Measurements from ENCODE around the gene FHAD1.
A peak's percentile ranks its signal among the peaks of the same experiment; 100 is the strongest.

FHAD1 gene

GRCh38 chr1:15220024-15220392 lies 27.0 kb upstream of the FHAD1 start:
- Histone ChIP-seq H2BK12ac (ENCODE audit: low read length in 2 of 2) (no peak overlapping the region), H2BK120ac (ENCODE audit: low read depth, low read length) (no peak overlapping the region), H4K91ac (ENCODE audit: low read length) (no peak overlapping the region), H3K23ac (ENCODE audit: low read length in 2 of 2) (no peak overlapping the region), H3K4ac (ENCODE audit: low read depth in 1 of 2, low read length in 2 of 2) (no peak overlapping the region), H3K9ac (ENCODE audit: low read length) (no peak overlapping the region), H2AFZ (ENCODE audit: low read depth, low read length) (no peak overlapping the region), H3K27me3 (ENCODE audit: control insufficient read depth in 1 of 2, insufficient read depth in 1 of 2, low read length in 2 of 2) (peaks cover 0 to 14% of the 10 kb centered on the region in 2 experiments), H2AK5ac (ENCODE audit: low read length, severe bottlenecking) (no peak overlapping the region), H3K18ac (ENCODE audit: low read depth in 1 of 2, low read length in 2 of 2) (no peak overlapping the region), H3K4me1 (ENCODE audit: control insufficient read depth, insufficient read depth, low read depth, low read length) (peaks cover 11% of the 10 kb centered on the region), H3K79me1 (replicated peaks; ENCODE audit: low read length, poor library complexity, severe bottlenecking) (peaks cover 17% of the 10 kb centered on the region), H3K4me3 (ENCODE audit: insufficient read depth in 1 of 2, low read depth in 1 of 2, low read length in 2 of 2) (no peak overlapping the region), H4K8ac (ENCODE audit: low read length) (no peak overlapping the region), H3K14ac (ENCODE audit: low read length in 2 of 2) (no peak overlapping the region), H2BK5ac (ENCODE audit: low read depth, low read length, poor library complexity, severe bottlenecking) (no peak overlapping the region), H2BK15ac (ENCODE audit: low read depth, poor library complexity, severe bottlenecking) (no peak overlapping the region), H3K36me3 (ENCODE audit: control insufficient read depth in 1 of 2, insufficient read depth in 2 of 2, low read depth in 1 of 2, low read length in 2 of 2) (peaks cover 0 to 21% of the 10 kb centered on the region in 2 experiments), H3K9me3 (ENCODE audit: control insufficient read depth, low read length) (no peaks in the 10 kb centered on the region), H3K4me2 (ENCODE audit: low read length, poor library complexity, severe bottlenecking) (no peak overlapping the region), H3K27ac (ENCODE audit: low read length, poor library complexity, severe bottlenecking) (no peak overlapping the region)
- 90% methylated on average over 11 of the region's 12 CpGs for WGBS
- DNase-seq, result no peak

GRCh38 chr1:15220825-15221431 lies 26.1 kb upstream of the FHAD1 start:
- H3K79me1 ChIP-seq (replicated peaks; ENCODE audit: low read length, poor library complexity, severe bottlenecking), result peaks cover 15% of the 10 kb centered on the region
- H3K14ac ChIP-seq (ENCODE audit: low read length in 2 of 2), result no peak overlapping the region
- H2BK5ac ChIP-seq (ENCODE audit: low read depth, low read length, poor library complexity, severe bottlenecking), result no peak overlapping the region
- H3K4me3 ChIP-seq (ENCODE audit: insufficient read depth in 1 of 2, low read depth in 1 of 2, low read length in 2 of 2), result no peak overlapping the region
- no peaks in the 10 kb centered on the region for H3K9me3 ChIP-seq (ENCODE audit: control insufficient read depth, low read length)
- no peak overlapping the region for H2BK120ac ChIP-seq (ENCODE audit: low read depth, low read length)
- no peak overlapping the region for H3K4ac ChIP-seq (ENCODE audit: low read depth in 1 of 2, low read length in 2 of 2)
- no peak overlapping the region for H4K91ac ChIP-seq (ENCODE audit: low read length)
- no peak overlapping the region for H2BK12ac ChIP-seq (ENCODE audit: low read length in 2 of 2)
- whole genome bisulfite sequencing, result 87% methylated on average over 7 of the region's 7 CpGs
- H3K9ac ChIP-seq (ENCODE audit: low read length), result no peak overlapping the region
- H2BK15ac ChIP-seq (ENCODE audit: low read depth, poor library complexity, severe bottlenecking), result no peak overlapping the region
- no peak for DNase-seq
- no peak overlapping the region for H3K23ac ChIP-seq (ENCODE audit: low read length in 2 of 2)
- no peak overlapping the region for H4K8ac ChIP-seq (ENCODE audit: low read length)
- no peak overlapping the region for H2AFZ ChIP-seq (ENCODE audit: low read depth, low read length)
- no peak overlapping the region for H3K27ac ChIP-seq (ENCODE audit: low read length, poor library complexity, severe bottlenecking)
- H3K4me2 ChIP-seq (ENCODE audit: low read length, poor library complexity, severe bottlenecking), result no peak overlapping the region
- H3K27me3 ChIP-seq (ENCODE audit: control insufficient read depth in 1 of 2, insufficient read depth in 1 of 2, low read length in 2 of 2), result peaks cover 0 to 17% of the 10 kb centered on the region in 2 experiments
- H3K18ac ChIP-seq (ENCODE audit: low read depth in 1 of 2, low read length in 2 of 2), result no peak overlapping the region
- peaks cover 7% of the 10 kb centered on the region for H3K4me1 ChIP-seq (ENCODE audit: control insufficient read depth, insufficient read depth, low read depth, low read length)
- H3K36me3 ChIP-seq (ENCODE audit: control insufficient read depth in 1 of 2, insufficient read depth in 2 of 2, low read depth in 1 of 2, low read length in 2 of 2), result peaks cover 0 to 18% of the 10 kb centered on the region in 2 experiments
- H2AK5ac ChIP-seq (ENCODE audit: low read length, severe bottlenecking), result no peak overlapping the region

- Histone ChIP-seq H3K4me2 (ENCODE audit: low read length, poor library complexity, severe bottlenecking) (no peak overlapping the region), H3K14ac (ENCODE audit: low read length in 2 of 2) (no peak overlapping the region)
These were observed 24.2 kb upstream of the FHAD1 start for GRCh38 chr1:15222653-15223303.

GRCh38 chr1:15224259-15224869 lies 22.7 kb upstream of the FHAD1 start:
- WGBS, result 77% methylated on average over 8 of the region's 8 CpGs
- Histone ChIP-seq H3K9me3 (ENCODE audit: control insufficient read depth, low read length) (no peaks in the 10 kb centered on the region), H2AK5ac (ENCODE audit: low read length, severe bottlenecking) (peak overlapping the region; percentile 13)

More at GRCh38 chr1:15222653-15223303, 24.2 kb upstream of the FHAD1 start:
- Histone ChIP-seq H4K8ac (ENCODE audit: low read length) (no peak overlapping the region), H3K4me1 (ENCODE audit: control insufficient read depth, insufficient read depth, low read depth, low read length) (peaks cover 19% of the 10 kb centered on the region), H3K36me3 (ENCODE audit: control insufficient read depth in 1 of 2, insufficient read depth in 2 of 2, low read depth in 1 of 2, low read length in 2 of 2) (peaks cover 0 to 18% of the 10 kb centered on the region in 2 experiments), H3K27me3 (ENCODE audit: control insufficient read depth in 1 of 2, insufficient read depth in 1 of 2, low read length in 2 of 2) (peaks cover 0 to 27% of the 10 kb centered on the region in 2 experiments), H3K9me3 (ENCODE audit: control insufficient read depth, low read length) (no peaks in the 10 kb centered on the region), H2BK5ac (ENCODE audit: low read depth, low read length, poor library complexity, severe bottlenecking) (no peak overlapping the region), H4K91ac (ENCODE audit: low read length) (no peak overlapping the region), H3K23ac (ENCODE audit: low read length in 2 of 2) (no peak overlapping the region), H3K9ac (ENCODE audit: low read length) (no peak overlapping the region), H2BK12ac (ENCODE audit: low read length in 2 of 2) (no peak overlapping the region), H3K4ac (ENCODE audit: low read depth in 1 of 2, low read length in 2 of 2) (no peak overlapping the region), H2AFZ (ENCODE audit: low read depth, low read length) (no peak overlapping the region), H2BK120ac (ENCODE audit: low read depth, low read length) (no peak overlapping the region), H2AK5ac (ENCODE audit: low read length, severe bottlenecking) (no peak overlapping the region), H2BK15ac (ENCODE audit: low read depth, poor library complexity, severe bottlenecking) (no peak overlapping the region), H3K79me1 (replicated peaks; ENCODE audit: low read length, poor library complexity, severe bottlenecking) (peaks cover 12% of the 10 kb centered on the region), H3K18ac (ENCODE audit: low read depth in 1 of 2, low read length in 2 of 2) (no peak overlapping the region), H3K27ac (ENCODE audit: low read length, poor library complexity, severe bottlenecking) (no peak overlapping the region), H3K4me3 (ENCODE audit: insufficient read depth in 1 of 2, low read depth in 1 of 2, low read length in 2 of 2) (no peak overlapping the region)
- 98% methylated on average over 4 of the region's 4 CpGs for WGBS
- DNase-seq, result no peak

More at GRCh38 chr1:15224259-15224869, 22.7 kb upstream of the FHAD1 start:
- Histone ChIP-seq H2AFZ (ENCODE audit: low read depth, low read length) (no peak overlapping the region), H4K91ac (ENCODE audit: low read length) (no peak overlapping the region), H3K9ac (ENCODE audit: low read length) (no peak overlapping the region), H3K18ac (ENCODE audit: low read depth in 1 of 2, low read length in 2 of 2) (peak overlapping the region in 1 of 2 experiments; percentile 42), H3K27ac (ENCODE audit: low read length, poor library complexity, severe bottlenecking) (no peak overlapping the region), H3K36me3 (ENCODE audit: control insufficient read depth in 1 of 2, insufficient read depth in 2 of 2, low read depth in 1 of 2, low read length in 2 of 2) (peaks cover 0 to 15% of the 10 kb centered on the region in 2 experiments), H4K8ac (ENCODE audit: low read length) (peak overlapping the region; percentile 77), H3K14ac (ENCODE audit: low read length in 2 of 2) (no peak overlapping the region), H3K27me3 (ENCODE audit: control insufficient read depth in 1 of 2, insufficient read depth in 1 of 2, low read length in 2 of 2) (peaks cover 0 to 27% of the 10 kb centered on the region in 2 experiments), H3K4me1 (ENCODE audit: control insufficient read depth, insufficient read depth, low read depth, low read length) (peaks cover 18% of the 10 kb centered on the region), H2BK15ac (ENCODE audit: low read depth, poor library complexity, severe bottlenecking) (no peak overlapping the region), H3K23ac (ENCODE audit: low read length in 2 of 2) (no peak overlapping the region), H3K4me3 (ENCODE audit: insufficient read depth in 1 of 2, low read depth in 1 of 2, low read length in 2 of 2) (no peak overlapping the region), H2BK12ac (ENCODE audit: low read length in 2 of 2) (no peak overlapping the region), H2BK5ac (ENCODE audit: low read depth, low read length, poor library complexity, severe bottlenecking) (no peak overlapping the region), H3K79me1 (replicated peaks; ENCODE audit: low read length, poor library complexity, severe bottlenecking) (peaks cover 7% of the 10 kb centered on the region), H3K4ac (ENCODE audit: low read depth in 1 of 2, low read length in 2 of 2) (no peak overlapping the region), H2BK120ac (ENCODE audit: low read depth, low read length) (no peak overlapping the region), H3K4me2 (ENCODE audit: low read length, poor library complexity, severe bottlenecking) (no peak overlapping the region)
- peak; percentile 47 for DNase-seq

All from mesenchymal stem cell (in vitro differentiated cells and primary cell).